Nephron (organoid): Measurements from ENCODE around the gene IBA57.

Source experiments
- H3K27ac Mint-ChIP-seq, 3 experiments: 2 replicates each; pipeline ENCODE4 v1.8.0; 2020; ENCODE audit warnings: mixed read lengths in 3 of 3, mild to moderate bottlenecking in 2 of 3, moderate library complexity in 1 of 3
- H3K27me3 Mint-ChIP-seq: 2 replicates; pipeline ENCODE4 v1.8.0; 2021; ENCODE audit warnings: low read depth, mild to moderate bottlenecking, moderate library complexity, mixed read lengths
- H3K36me3 Mint-ChIP-seq: 2 replicates; pipeline ENCODE4 v1.8.0; 2020; ENCODE audit warnings: low read depth, mixed read lengths
- H3K4me1 Mint-ChIP-seq: 2 replicates; pipeline ENCODE4 v1.8.0; 2020; ENCODE audit warnings: mixed read lengths
- H3K4me3 Mint-ChIP-seq, 3 experiments: 2 replicates each; pipeline ENCODE4 v1.8.0; 2020; ENCODE audit warnings: mild to moderate bottlenecking in 3 of 3, mixed read lengths in 3 of 3, moderate library complexity in 2 of 3
- H3K9me3 Mint-ChIP-seq: 2 replicates; pipeline ENCODE4 v1.8.0; 2020; ENCODE audit warnings: mixed read lengths
- TF ChIP-seq, protein P1 (sequence below), 3 experiments: fragments of 200-600 bp; sonication (generic); IDR thresholded peaks; one replicate each; pipeline ENCODE4 v1.5.0; 2021; ENCODE audit warnings: antibody characterized with exemption in 3 of 3; ENCODE audit not compliant: unreplicated experiment in 3 of 3

Gene IBA57

DNA sequence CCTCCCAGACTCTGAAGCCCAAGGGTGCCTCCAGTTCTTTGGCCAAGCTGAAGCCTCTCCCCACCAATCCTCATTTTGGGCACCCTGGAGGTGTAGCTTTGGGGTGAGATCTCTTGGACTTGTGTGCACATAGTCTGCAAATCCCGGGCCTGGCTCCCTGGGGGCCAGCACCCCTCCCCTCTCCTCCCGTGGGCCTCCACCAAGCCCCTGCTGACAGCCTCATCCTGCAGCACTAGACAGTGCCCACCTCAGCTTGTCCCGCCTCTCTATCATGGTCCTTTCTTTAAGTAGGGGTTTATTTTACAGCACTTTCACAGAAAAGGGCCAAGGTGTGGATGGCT is 12.7 kb upstream of the IBA57 start:
- Mint-ChIP-seq H3K27ac (peak overlapping the region in 2 of 3 experiments; percentile 47 to 71), H3K4me1 (no peaks in the 10 kb centered on the region), H3K4me3 (no peak overlapping the region), H3K9me3 (no peaks in the 10 kb centered on the region), H3K36me3 (no peaks in the 10 kb centered on the region), H3K27me3 (no peaks in the 10 kb centered on the region)
- TF ChIP-seq, protein P1, sequence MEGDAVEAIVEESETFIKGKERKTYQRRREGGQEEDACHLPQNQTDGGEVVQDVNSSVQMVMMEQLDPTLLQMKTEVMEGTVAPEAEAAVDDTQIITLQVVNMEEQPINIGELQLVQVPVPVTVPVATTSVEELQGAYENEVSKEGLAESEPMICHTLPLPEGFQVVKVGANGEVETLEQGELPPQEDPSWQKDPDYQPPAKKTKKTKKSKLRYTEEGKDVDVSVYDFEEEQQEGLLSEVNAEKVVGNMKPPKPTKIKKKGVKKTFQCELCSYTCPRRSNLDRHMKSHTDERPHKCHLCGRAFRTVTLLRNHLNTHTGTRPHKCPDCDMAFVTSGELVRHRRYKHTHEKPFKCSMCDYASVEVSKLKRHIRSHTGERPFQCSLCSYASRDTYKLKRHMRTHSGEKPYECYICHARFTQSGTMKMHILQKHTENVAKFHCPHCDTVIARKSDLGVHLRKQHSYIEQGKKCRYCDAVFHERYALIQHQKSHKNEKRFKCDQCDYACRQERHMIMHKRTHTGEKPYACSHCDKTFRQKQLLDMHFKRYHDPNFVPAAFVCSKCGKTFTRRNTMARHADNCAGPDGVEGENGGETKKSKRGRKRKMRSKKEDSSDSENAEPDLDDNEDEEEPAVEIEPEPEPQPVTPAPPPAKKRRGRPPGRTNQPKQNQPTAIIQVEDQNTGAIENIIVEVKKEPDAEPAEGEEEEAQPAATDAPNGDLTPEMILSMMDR (IDR thresholded peaks at IDR 0.05; ENCODE audit: unreplicated experiment in 3 of 3) = no peak

DNA sequence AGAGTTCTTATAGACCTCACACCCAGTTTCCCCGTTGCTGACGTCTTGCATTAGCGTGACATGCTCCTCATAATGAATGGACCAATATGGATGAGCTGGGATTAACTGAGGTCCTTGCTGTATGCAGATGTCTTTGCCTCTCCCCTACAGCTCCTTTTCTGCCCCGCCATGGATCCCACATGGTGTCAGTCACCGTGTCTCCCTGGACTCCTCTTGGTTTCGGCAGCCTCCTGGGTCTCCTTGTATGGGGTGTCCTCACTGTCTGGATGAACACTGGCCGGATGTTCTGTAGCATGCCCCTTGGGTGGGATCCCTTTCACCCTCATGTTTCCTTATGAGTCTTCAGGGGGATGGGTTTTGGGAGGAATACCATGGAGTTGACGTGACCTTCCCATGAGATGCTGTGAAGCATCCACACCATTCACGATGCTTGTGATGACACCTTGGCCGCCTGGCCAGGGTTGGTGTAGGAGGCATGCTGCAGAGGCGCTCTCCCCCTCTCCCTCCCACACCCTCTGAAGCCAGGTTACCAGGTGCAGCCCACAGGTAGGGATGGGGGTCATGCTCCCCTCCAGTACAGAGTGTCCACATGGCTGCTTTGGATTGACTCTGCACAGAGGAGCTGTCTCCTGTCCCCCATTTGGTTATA is 11.5 kb upstream of the IBA57 start:
- Mint-ChIP-seq H3K36me3 (no peaks in the 10 kb centered on the region), H3K27ac (peak overlapping the region in 1 of 3 experiments; percentile 70), H3K4me3 (no peak overlapping the region), H3K27me3 (no peaks in the 10 kb centered on the region), H3K4me1 (no peaks in the 10 kb centered on the region), H3K9me3 (no peaks in the 10 kb centered on the region)
- TF ChIP-seq, protein P1 (IDR thresholded peaks at IDR 0.05; ENCODE audit: unreplicated experiment in 3 of 3) = no peak

DNA sequence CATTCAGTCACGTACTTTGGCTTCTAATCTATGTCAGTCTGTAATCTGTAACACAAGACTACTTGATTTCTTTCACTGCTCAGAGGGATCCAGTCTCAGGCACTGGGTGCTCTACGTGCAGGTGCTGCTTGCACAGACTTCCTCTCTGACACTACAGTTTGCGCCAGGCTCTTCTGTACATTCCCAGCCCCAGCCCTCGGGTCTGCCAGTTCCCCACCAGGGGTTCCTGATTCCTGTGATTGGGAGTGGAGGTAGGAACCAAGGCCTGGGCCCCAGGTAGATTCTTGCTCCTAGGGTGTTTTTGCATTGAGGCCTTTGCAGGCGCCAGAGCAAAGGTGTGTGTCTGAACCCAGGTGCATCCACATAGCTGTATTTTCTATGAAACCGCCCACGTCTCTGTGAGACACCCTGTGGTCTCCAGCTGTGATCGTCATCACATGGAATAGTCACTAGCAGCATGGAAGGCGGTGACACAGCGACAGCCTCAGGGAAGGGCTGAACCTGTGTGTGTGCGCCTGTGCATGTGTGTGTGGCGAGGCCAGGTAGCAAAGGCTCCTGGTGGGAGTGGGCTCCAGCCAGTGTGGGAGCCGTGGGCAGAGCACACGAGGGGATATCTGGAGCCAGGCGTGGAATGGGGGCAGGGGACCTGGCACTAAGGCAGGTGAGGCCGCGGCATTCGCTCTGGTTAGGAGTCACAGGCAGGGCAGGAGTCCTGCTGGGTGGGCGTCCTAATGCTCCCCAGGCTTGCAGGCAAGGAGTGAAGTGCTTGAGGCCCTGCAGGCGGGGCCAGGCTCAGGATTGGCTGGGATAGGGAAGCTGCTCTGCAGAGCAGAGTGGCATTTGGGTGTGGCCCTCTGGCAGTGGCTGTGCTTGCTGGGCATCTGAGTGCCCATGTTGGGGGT is 10.7 kb upstream of the IBA57 start:
- H3K4me1 Mint-ChIP-seq = no peaks in the 10 kb centered on the region
- no peaks in the 10 kb centered on the region for H3K27me3 Mint-ChIP-seq
- no peak overlapping the region for H3K4me3 Mint-ChIP-seq
- no peaks in the 10 kb centered on the region for H3K36me3 Mint-ChIP-seq
- no peaks in the 10 kb centered on the region for H3K9me3 Mint-ChIP-seq
- peak overlapping the region in 1 of 3 experiments; percentile 70 for H3K27ac Mint-ChIP-seq
- TF ChIP-seq, protein P1 (IDR thresholded peaks at IDR 0.05; ENCODE audit: unreplicated experiment in 3 of 3) = no peak

DNA sequence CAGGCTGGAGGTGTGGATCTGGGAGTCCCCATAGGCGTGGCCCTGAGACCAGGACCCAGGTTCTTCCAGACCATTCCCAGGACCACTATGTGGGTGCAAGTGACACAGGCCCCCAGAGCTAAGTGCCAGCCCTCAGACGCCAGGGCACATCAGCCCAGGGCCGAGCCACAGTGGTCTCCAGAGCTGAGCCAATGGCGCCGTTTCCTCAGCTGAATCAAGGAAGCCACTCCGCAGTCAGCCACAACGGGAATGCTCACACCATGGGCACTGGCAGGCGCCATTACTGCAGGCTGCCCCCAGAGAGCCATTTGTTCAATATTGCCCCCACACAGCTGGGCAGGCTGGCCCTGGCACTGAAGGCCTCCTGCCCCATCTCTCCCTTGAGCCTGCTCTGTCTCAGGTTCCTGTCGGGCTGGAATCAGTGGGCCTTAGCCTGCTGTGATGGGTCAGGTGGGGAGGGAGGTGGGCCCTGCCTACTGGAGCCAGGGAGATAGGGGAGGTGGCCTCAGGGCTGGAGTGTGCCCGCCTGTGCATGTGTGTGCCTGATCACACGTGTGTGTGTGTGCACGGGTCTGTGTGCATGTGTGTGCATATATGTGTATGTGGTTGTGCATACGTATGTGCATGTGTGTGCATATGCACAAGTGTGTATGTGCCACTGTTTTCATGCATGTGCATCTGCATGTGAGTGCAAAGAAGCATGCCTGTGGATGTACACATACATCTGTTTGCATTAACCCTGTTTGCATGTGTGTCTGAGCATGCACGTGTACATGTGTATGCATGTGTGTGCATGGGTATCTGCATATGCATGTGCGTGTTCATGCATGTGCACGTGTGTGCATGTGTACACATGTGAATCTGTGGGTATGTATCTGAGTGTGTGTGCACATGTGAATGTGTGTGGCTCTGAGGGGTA is 9.7 kb upstream of the IBA57 start:
- H3K9me3 Mint-ChIP-seq = no peaks in the 10 kb centered on the region
- H3K36me3 Mint-ChIP-seq = no peaks in the 10 kb centered on the region
- no peaks in the 10 kb centered on the region for H3K4me1 Mint-ChIP-seq
- no peak overlapping the region for H3K27ac Mint-ChIP-seq
- TF ChIP-seq, protein P1 (IDR thresholded peaks at IDR 0.05; ENCODE audit: unreplicated experiment in 3 of 3) = no peak
- H3K27me3 Mint-ChIP-seq = no peaks in the 10 kb centered on the region
- H3K4me3 Mint-ChIP-seq = no peak overlapping the region

DNA sequence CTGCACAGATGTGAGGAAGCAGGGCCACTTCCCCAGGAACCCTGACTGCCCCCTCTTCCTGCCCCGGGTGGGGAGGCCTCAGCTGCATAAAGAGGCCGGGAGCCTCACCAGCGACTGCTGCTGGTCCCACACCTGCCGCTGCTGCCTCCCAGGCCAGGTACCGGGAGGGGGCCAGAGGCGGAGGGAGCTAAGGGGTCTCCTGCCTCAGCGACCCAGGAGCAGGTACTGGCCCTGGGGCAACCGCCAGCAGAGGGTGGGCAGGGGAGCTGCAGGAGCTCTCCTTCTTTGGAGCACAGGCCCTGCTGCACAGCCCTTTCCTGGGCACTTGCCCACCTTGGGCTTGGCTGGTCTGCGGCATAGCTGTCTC is 9.1 kb upstream of the IBA57 start:
- Mint-ChIP-seq H3K9me3 (no peaks in the 10 kb centered on the region), H3K27me3 (no peaks in the 10 kb centered on the region), H3K36me3 (no peaks in the 10 kb centered on the region), H3K4me1 (peaks cover 2% of the 10 kb centered on the region), H3K4me3 (no peak overlapping the region), H3K27ac (no peak overlapping the region)
- TF ChIP-seq, protein P1 (IDR thresholded peaks at IDR 0.05; ENCODE audit: unreplicated experiment in 3 of 3) = no peak
